Right lobe of liver (tissue), 4 donors: Measurements from ENCODE around the gene ZNF473.

ENCODE experiments used
- CTCF ChIP-seq, 4 donors: fragments of 200-600 bp in 3 of 4; fragments of 450-650 bp in 1 of 4; IDR thresholded peaks; one replicate each; pipeline versions ENCODE4 v1.5.1 to v1.8.0; 2016 to 2022; ENCODE audit warnings: antibody characterized with exemption in 4 of 4, mild to moderate bottlenecking in 2 of 4
- POLR2A ChIP-seq: fragments of 450-650 bp; IDR thresholded peaks from one replicate; pipeline ENCODE4 v1.6.1; 2017; ENCODE audit warnings: antibody characterized with exemption, mild to moderate bottlenecking
- donor health status: DM: no; HTN: no; CAD: no.
- donor health status: DM: no; HTN: no; CAD: no.
- donor health status: DM: no; HTN: yes; CAD: no.

GRCh38 chr19:50024719-50025021 is 1.1 kb upstream of the ZNF473 start:
- no peak for TF ChIP-seq CTCF (IDR thresholded peaks at IDR 0.05)
- no peak for TF ChIP-seq POLR2A
